ENCODE measurements around the gene SLC9C1. TPM values are rescaled to one million over a fixed set of nuclear protein-coding genes. Genes with fewer than 3 reads are reported as not detected.

SLC9C1 gene
- total RNA-seq, 2 donors from 2014 or later, result not detected

- Histone ChIP-seq H3K4me1 (ENCODE audit: control insufficient read depth in 1 of 2, low read depth in 2 of 2) (no peaks in the 10 kb centered on the region), H3K4me3 (no peak overlapping the region), H3K27me3 (replicated peaks; ENCODE audit: insufficient read depth) (no peaks in the 10 kb centered on the region), H3K27ac (no peak overlapping the region), H3K9me3 (no peaks in the 10 kb centered on the region), H3K36me3 (no peaks in the 10 kb centered on the region)
- no peak for DNase-seq (ENCODE audit: low spot score)
- ATAC-seq (ENCODE audit: insufficient number of reproducible peaks, low FRiP score, low read depth), result no peak
- TF ChIP-seq CTCF (IDR thresholded peaks at IDR 0.05), result no peak
Observed at GRCh38 chr3:112129925-112130637, 163.9 kb downstream of the SLC9C1 start.

- Histone ChIP-seq H3K9me3 (no peaks in the 10 kb centered on the region), H3K4me3 (no peak overlapping the region), H3K36me3 (no peaks in the 10 kb centered on the region), H3K27me3 (replicated peaks; ENCODE audit: insufficient read depth) (no peaks in the 10 kb centered on the region), H3K27ac (no peak overlapping the region), H3K4me1 (ENCODE audit: control insufficient read depth in 1 of 2, low read depth in 2 of 2) (no peaks in the 10 kb centered on the region)
- no peak for DNase-seq (ENCODE audit: low spot score)
- ATAC-seq (ENCODE audit: insufficient number of reproducible peaks, low FRiP score, low read depth), result no peak
- TF ChIP-seq CTCF (IDR thresholded peaks at IDR 0.05), result no peak
Observed at GRCh38 chr3:112128843-112129727, 164.9 kb downstream of the SLC9C1 start.

GRCh38 chr3:112127522-112128494 is 166.2 kb downstream of the SLC9C1 start:
- ATAC-seq (ENCODE audit: insufficient number of reproducible peaks, low FRiP score, low read depth), result no peak
- H3K4me1 ChIP-seq (ENCODE audit: control insufficient read depth in 1 of 2, low read depth in 2 of 2), result no peaks in the 10 kb centered on the region
- no peak overlapping the region for H3K27ac ChIP-seq
- no peak for DNase-seq (ENCODE audit: low spot score)
- H3K36me3 ChIP-seq, result no peaks in the 10 kb centered on the region
- no peaks in the 10 kb centered on the region for H3K27me3 ChIP-seq (replicated peaks; ENCODE audit: insufficient read depth)
- TF ChIP-seq CTCF (IDR thresholded peaks at IDR 0.05), result no peak
- no peak overlapping the region for H3K4me3 ChIP-seq
- H3K9me3 ChIP-seq, result no peaks in the 10 kb centered on the region

GRCh38 chr3:112126511-112126911 is 167.5 kb downstream of the SLC9C1 start:
- DNase-seq (ENCODE audit: low spot score) (no peak), ATAC-seq (ENCODE audit: insufficient number of reproducible peaks, low FRiP score, low read depth) (no peak)
- Histone ChIP-seq H3K4me1 (ENCODE audit: control insufficient read depth in 1 of 2, low read depth in 2 of 2) (no peaks in the 10 kb centered on the region), H3K4me3 (no peak overlapping the region), H3K27ac (no peak overlapping the region), H3K36me3 (no peaks in the 10 kb centered on the region), H3K27me3 (replicated peaks; ENCODE audit: insufficient read depth) (no peaks in the 10 kb centered on the region), H3K9me3 (no peaks in the 10 kb centered on the region)
- no peak for TF ChIP-seq CTCF (IDR thresholded peaks at IDR 0.05)
